WERI-Rb-1 (cell line): ENCODE data around the gene MADCAM1.

Experiments used
- DNase-seq: peaks from one replicate; pipeline ENCODE4 v3.0.0-alpha.2; 2020
- H3K27ac ChIP-seq: fragments of 250-450 bp; sonication (Bioruptor Pico); 2 replicates; pipeline ENCODE4 v1.5.1; 2020; ENCODE audit warnings: mild to moderate bottlenecking, moderate library complexity
- H3K27me3 ChIP-seq: fragments of 250-450 bp; sonication (Bioruptor Pico); 2 replicates; pipeline ENCODE4 v1.5.1; 2021; ENCODE audit warnings: mild to moderate bottlenecking, low read depth, moderate library complexity; ENCODE audit not compliant: insufficient read depth, severe bottlenecking
- H3K36me3 ChIP-seq: fragments of 250-450 bp; sonication (Bioruptor Pico); 2 replicates; pipeline ENCODE4 v1.5.1; 2020; ENCODE audit warnings: mild to moderate bottlenecking, moderate library complexity
- H3K4me3 ChIP-seq: 2 replicates; pipeline ENCODE4 v1.5.1; 2011; ENCODE audit warnings: low read depth, mild to moderate bottlenecking, control low read depth, low read length
- H3K9me3 ChIP-seq: fragments of 250-450 bp; sonication (Bioruptor Pico); 2 replicates; pipeline ENCODE4 v1.5.1; 2021; ENCODE audit warnings: mild to moderate bottlenecking, moderate library complexity; ENCODE audit not compliant: severe bottlenecking
- CTCF ChIP-seq: IDR thresholded peaks from 2 replicates; pipeline ENCODE4 v1.5.1; 2011; ENCODE audit warnings: low read depth, mild to moderate bottlenecking, control low read depth, inconsistent platforms, low read length

MADCAM1 gene

GRCh38 chr19:495081-495401 is 1.2 kb upstream of the MADCAM1 start:
- no peak overlapping the region for H3K4me3 ChIP-seq

GRCh38 chr19:495402-496111 is 729 bp upstream of the MADCAM1 start:
- no peaks in the 10 kb centered on the region for H3K36me3 ChIP-seq
- TF ChIP-seq CTCF, result peak; percentile 80
- H3K27me3 ChIP-seq, result peaks cover 10% of the 10 kb centered on the region
- peak; percentile 47 for DNase-seq
- H3K27ac ChIP-seq, result no peak overlapping the region
- peaks cover 6% of the 10 kb centered on the region for H3K9me3 ChIP-seq
- no peak overlapping the region for H3K4me3 ChIP-seq

More at GRCh38 chr19:495081-495401, 1.2 kb upstream of the MADCAM1 start:
- TF ChIP-seq CTCF, result no peak
- Histone ChIP-seq H3K27me3 (peaks cover 10% of the 10 kb centered on the region), H3K9me3 (peaks cover 6% of the 10 kb centered on the region), H3K27ac (no peak overlapping the region), H3K36me3 (no peaks in the 10 kb centered on the region)
- DNase-seq, result no peak

GRCh38 chr19:496986-497385 is 700 bp downstream of the MADCAM1 start:
- no peak overlapping the region for H3K4me3 ChIP-seq
- no peak for TF ChIP-seq CTCF
- DNase-seq, result no peak

GRCh38 chr19:497491-497868 is 1.2 kb downstream of the MADCAM1 start:
- H3K4me3 ChIP-seq, result peak overlapping the region; percentile 21
- H3K27ac ChIP-seq, result no peak overlapping the region
- no peaks in the 10 kb centered on the region for H3K36me3 ChIP-seq
- no peak for TF ChIP-seq CTCF
- peaks cover 5% of the 10 kb centered on the region for H3K9me3 ChIP-seq
- DNase-seq, result no peak
- peaks cover 10% of the 10 kb centered on the region for H3K27me3 ChIP-seq

More at GRCh38 chr19:496986-497385, 700 bp downstream of the MADCAM1 start:
- Histone ChIP-seq H3K36me3 (no peaks in the 10 kb centered on the region), H3K27me3 (peaks cover 10% of the 10 kb centered on the region), H3K9me3 (peaks cover 6% of the 10 kb centered on the region), H3K27ac (no peak overlapping the region)

DNA sequence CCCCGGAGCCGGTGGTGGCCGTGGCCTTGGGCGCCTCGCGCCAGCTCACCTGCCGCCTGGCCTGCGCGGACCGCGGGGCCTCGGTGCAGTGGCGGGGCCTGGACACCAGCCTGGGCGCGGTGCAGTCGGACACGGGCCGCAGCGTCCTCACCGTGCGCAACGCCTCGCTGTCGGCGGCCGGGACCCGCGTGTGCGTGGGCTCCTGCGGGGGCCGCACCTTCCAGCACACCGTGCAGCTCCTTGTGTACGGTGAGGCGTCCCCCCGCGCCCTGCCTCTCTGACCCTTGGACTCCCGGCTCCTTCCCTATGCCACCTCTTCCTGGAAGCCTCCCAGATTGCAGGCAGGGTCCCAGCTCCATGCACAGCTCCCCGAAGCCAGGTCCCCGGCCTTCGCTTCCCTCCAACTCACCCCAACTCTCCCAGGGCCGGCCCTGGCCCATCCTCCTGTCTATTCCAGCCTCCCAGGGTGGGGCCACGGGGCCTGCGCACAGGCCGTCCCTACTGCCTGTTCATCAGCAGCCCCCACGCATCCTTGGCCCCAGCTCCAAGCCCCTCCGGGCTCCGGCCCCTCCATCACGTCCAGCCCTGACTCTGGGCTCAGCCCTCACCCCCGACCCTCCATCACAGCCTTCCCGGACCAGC is 1.7 kb downstream of the MADCAM1 start:
- no peak overlapping the region for H3K27ac ChIP-seq
- H3K36me3 ChIP-seq, result no peaks in the 10 kb centered on the region
- peaks cover 3% of the 10 kb centered on the region for H3K9me3 ChIP-seq
- DNase-seq, result no peak
- H3K4me3 ChIP-seq, result no peak overlapping the region; the same call in 1 of the 2 replicates
- no peak for TF ChIP-seq CTCF
- peaks cover 10% of the 10 kb centered on the region for H3K27me3 ChIP-seq

- H3K36me3 ChIP-seq, result no peaks in the 10 kb centered on the region
- no peak for DNase-seq
- TF ChIP-seq CTCF, result no peak
- peaks cover 10% of the 10 kb centered on the region for H3K27me3 ChIP-seq
- H3K9me3 ChIP-seq, result no peaks in the 10 kb centered on the region
- H3K4me3 ChIP-seq, result no peak overlapping the region
- H3K27ac ChIP-seq, result no peak overlapping the region
These were observed 2.2 kb downstream of the MADCAM1 start for GRCh38 chr19:498511-498891.
